Measurements from ENCODE around the gene SH3BP2. TPM values are rescaled to one million over a fixed set of nuclear protein-coding genes. Genes with fewer than 3 reads are reported as not detected.
A peak's percentile ranks its signal among the peaks of the same experiment; 100 is the strongest.

Gene SH3BP2
- total RNA-seq, 1 donor from 2014 or later, result 64.3 TPM

DNA sequence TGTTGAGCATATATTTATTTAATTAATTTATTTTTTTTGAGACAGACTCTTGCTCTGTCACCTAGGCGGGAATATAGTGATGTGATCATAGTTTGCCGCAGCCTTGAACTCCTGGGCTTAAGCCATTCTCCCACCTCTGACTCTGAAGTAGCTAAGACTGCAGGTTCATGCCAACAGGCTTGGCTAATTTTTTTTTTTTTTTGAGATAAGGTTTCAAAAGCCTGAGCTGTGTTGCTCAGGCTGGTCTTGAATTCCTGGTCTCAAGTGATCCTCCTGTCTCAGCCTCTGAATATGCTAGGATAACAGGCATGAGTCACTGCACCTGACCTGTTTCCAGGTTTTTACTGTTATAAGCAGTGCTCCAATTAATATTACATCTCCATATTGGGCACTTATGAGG is 55.6 kb downstream of the SH3BP2 start:
- intact Hi-C loops (cut with micrococcal nuclease), result loop anchor here (5.0 kb wide), 2 partner anchors 36 to 101 kb away; no protein-coding TSS in a partner anchor
- peaks cover 58% of the 10 kb centered on the region for H3K4me1 Mint-ChIP-seq (ENCODE audit: low read depth)
- H3K36me3 Mint-ChIP-seq (ENCODE audit: low read depth), result peaks cover 23% of the 10 kb centered on the region
- H3K27me3 Mint-ChIP-seq (ENCODE audit: low read depth), result no peaks in the 10 kb centered on the region
- no peak for DNase-seq (ENCODE audit: low spot score)
- H3K27ac Mint-ChIP-seq, result no peak overlapping the region
- no peaks in the 10 kb centered on the region for H3K9me3 Mint-ChIP-seq
- H3K4me3 Mint-ChIP-seq (ENCODE audit: low read depth), result no peak overlapping the region

GRCh38 chr4:2849267-2850152 is 56.6 kb downstream of the SH3BP2 start:
- no peak overlapping the region for H3K27ac Mint-ChIP-seq
- peaks cover 58% of the 10 kb centered on the region for H3K4me1 Mint-ChIP-seq (ENCODE audit: low read depth)
- intact Hi-C loops (cut with micrococcal nuclease), result loop anchor here (5.0 kb wide), 2 partner anchors 37 to 102 kb away; no protein-coding TSS in a partner anchor
- H3K27me3 Mint-ChIP-seq (ENCODE audit: low read depth), result no peaks in the 10 kb centered on the region
- DNase-seq (ENCODE audit: low spot score), result no peak
- H3K4me3 Mint-ChIP-seq (ENCODE audit: low read depth), result no peak overlapping the region
- no peaks in the 10 kb centered on the region for H3K9me3 Mint-ChIP-seq
- peaks cover 33% of the 10 kb centered on the region for H3K36me3 Mint-ChIP-seq (ENCODE audit: low read depth)

GRCh38 chr4:2850966-2851798 is 58.3 kb downstream of the SH3BP2 start:
- H3K4me1 Mint-ChIP-seq (ENCODE audit: low read depth), result peaks cover 47% of the 10 kb centered on the region
- intact Hi-C loops (cut with micrococcal nuclease), result no loop called here
- H3K4me3 Mint-ChIP-seq (ENCODE audit: low read depth), result peak overlapping the region; percentile 30

GRCh38 chr4:2852481-2852921 is 59.6 kb downstream of the SH3BP2 start:
- Mint-ChIP-seq H3K27me3 (ENCODE audit: low read depth) (no peaks in the 10 kb centered on the region), H3K9me3 (no peaks in the 10 kb centered on the region), H3K27ac (no peak overlapping the region), H3K4me3 (ENCODE audit: low read depth) (peak overlapping the region; percentile 2), H3K4me1 (ENCODE audit: low read depth) (peaks cover 47% of the 10 kb centered on the region), H3K36me3 (ENCODE audit: low read depth) (peaks cover 38% of the 10 kb centered on the region)
- intact Hi-C loops (cut with micrococcal nuclease), result no loop called here
- DNase-seq (ENCODE audit: low spot score), result no peak

More at GRCh38 chr4:2850966-2851798, 58.3 kb downstream of the SH3BP2 start:
- H3K9me3 Mint-ChIP-seq, result no peaks in the 10 kb centered on the region
- DNase-seq (ENCODE audit: low spot score), result no peak
- H3K36me3 Mint-ChIP-seq (ENCODE audit: low read depth), result peaks cover 37% of the 10 kb centered on the region
- peak overlapping the region; percentile 58 for H3K27ac Mint-ChIP-seq
- no peaks in the 10 kb centered on the region for H3K27me3 Mint-ChIP-seq (ENCODE audit: low read depth)

- Mint-ChIP-seq H3K9me3 (no peaks in the 10 kb centered on the region), H3K4me1 (ENCODE audit: low read depth) (peaks cover 57% of the 10 kb centered on the region), H3K36me3 (ENCODE audit: low read depth) (peaks cover 59% of the 10 kb centered on the region), H3K27me3 (ENCODE audit: low read depth) (no peaks in the 10 kb centered on the region), H3K27ac (no peak overlapping the region), H3K4me3 (ENCODE audit: low read depth) (no peak overlapping the region)
- no peak for DNase-seq (ENCODE audit: low spot score)
- intact Hi-C loops (cut with micrococcal nuclease), result no loop called here
Observed at GRCh38 chr4:2855584-2855983, 62.7 kb downstream of the SH3BP2 start.

DNA sequence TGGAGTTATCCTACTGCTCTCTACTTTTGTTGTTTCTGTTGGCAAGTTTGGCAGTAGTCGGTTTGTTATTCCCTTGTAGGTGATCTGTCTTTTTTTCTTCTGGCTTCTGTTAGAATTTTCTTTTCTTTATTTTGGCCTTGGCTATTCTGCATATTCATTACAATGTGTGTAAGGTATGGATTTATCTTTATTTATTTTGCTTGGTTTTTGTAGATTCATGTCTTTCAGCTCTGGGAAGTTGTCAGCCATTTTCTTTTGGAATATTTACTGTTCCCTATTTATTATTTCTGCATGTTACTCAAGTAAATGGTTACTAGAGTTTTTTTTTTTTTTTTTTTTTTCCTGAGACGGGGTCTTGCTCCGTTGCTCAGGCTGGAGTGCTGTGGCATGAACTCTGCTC is 63.4 kb downstream of the SH3BP2 start:
- Mint-ChIP-seq H3K4me3 (ENCODE audit: low read depth) (no peak overlapping the region), H3K9me3 (no peaks in the 10 kb centered on the region), H3K27ac (no peak overlapping the region), H3K27me3 (ENCODE audit: low read depth) (no peaks in the 10 kb centered on the region), H3K4me1 (ENCODE audit: low read depth) (peaks cover 57% of the 10 kb centered on the region), H3K36me3 (ENCODE audit: low read depth) (peaks cover 59% of the 10 kb centered on the region)
- no peak for DNase-seq (ENCODE audit: low spot score)
- intact Hi-C loops (cut with micrococcal nuclease), result no loop called here

- Mint-ChIP-seq H3K27ac (no peak overlapping the region), H3K4me3 (ENCODE audit: low read depth) (no peak overlapping the region), H3K27me3 (ENCODE audit: low read depth) (no peaks in the 10 kb centered on the region), H3K9me3 (no peaks in the 10 kb centered on the region), H3K36me3 (ENCODE audit: low read depth) (peaks cover 59% of the 10 kb centered on the region), H3K4me1 (ENCODE audit: low read depth) (peaks cover 54% of the 10 kb centered on the region)
- intact Hi-C loops (cut with micrococcal nuclease), result no loop called here
- DNase-seq (ENCODE audit: low spot score), result no peak
Observed at GRCh38 chr4:2857349-2857927, 64.6 kb downstream of the SH3BP2 start.

- Mint-ChIP-seq H3K27ac (no peak overlapping the region), H3K9me3 (no peaks in the 10 kb centered on the region), H3K27me3 (ENCODE audit: low read depth) (no peaks in the 10 kb centered on the region), H3K4me3 (ENCODE audit: low read depth) (no peak overlapping the region), H3K4me1 (ENCODE audit: low read depth) (peaks cover 55% of the 10 kb centered on the region), H3K36me3 (ENCODE audit: low read depth) (peaks cover 53% of the 10 kb centered on the region)
- no peak for DNase-seq (ENCODE audit: low spot score)
- intact Hi-C loops (cut with micrococcal nuclease), result no loop called here
Observed at GRCh38 chr4:2858451-2859217, 65.7 kb downstream of the SH3BP2 start.

- intact Hi-C loops (cut with micrococcal nuclease), result no loop called here
- Mint-ChIP-seq H3K4me3 (ENCODE audit: low read depth) (no peak overlapping the region), H3K4me1 (ENCODE audit: low read depth) (peaks cover 57% of the 10 kb centered on the region)
Observed at GRCh38 chr4:2859514-2859913, 66.6 kb downstream of the SH3BP2 start.

GRCh38 chr4:2860391-2861348 is 67.8 kb downstream of the SH3BP2 start:
- peaks cover 60% of the 10 kb centered on the region for H3K4me1 Mint-ChIP-seq (ENCODE audit: low read depth)
- peaks cover 34% of the 10 kb centered on the region for H3K36me3 Mint-ChIP-seq (ENCODE audit: low read depth)
- H3K4me3 Mint-ChIP-seq (ENCODE audit: low read depth), result no peak overlapping the region
- H3K27me3 Mint-ChIP-seq (ENCODE audit: low read depth), result no peaks in the 10 kb centered on the region
- intact Hi-C loops (cut with micrococcal nuclease), result no loop called here
- no peak overlapping the region for H3K27ac Mint-ChIP-seq
- no peak for DNase-seq (ENCODE audit: low spot score)
- no peaks in the 10 kb centered on the region for H3K9me3 Mint-ChIP-seq

More at GRCh38 chr4:2859514-2859913, 66.6 kb downstream of the SH3BP2 start:
- Mint-ChIP-seq H3K27ac (no peak overlapping the region), H3K36me3 (ENCODE audit: low read depth) (peaks cover 44% of the 10 kb centered on the region), H3K27me3 (ENCODE audit: low read depth) (no peaks in the 10 kb centered on the region), H3K9me3 (no peaks in the 10 kb centered on the region)
- DNase-seq (ENCODE audit: low spot score), result no peak

- intact Hi-C loops (cut with micrococcal nuclease), result no loop called here
- H3K4me3 Mint-ChIP-seq (ENCODE audit: low read depth), result no peak overlapping the region
- no peaks in the 10 kb centered on the region for H3K27me3 Mint-ChIP-seq (ENCODE audit: low read depth)
- no peak for DNase-seq (ENCODE audit: low spot score)
- peaks cover 28% of the 10 kb centered on the region for H3K36me3 Mint-ChIP-seq (ENCODE audit: low read depth)
- H3K4me1 Mint-ChIP-seq (ENCODE audit: low read depth), result peaks cover 62% of the 10 kb centered on the region
- no peak overlapping the region for H3K27ac Mint-ChIP-seq
- H3K9me3 Mint-ChIP-seq, result no peaks in the 10 kb centered on the region
Observed at GRCh38 chr4:2861631-2862436, 68.9 kb downstream of the SH3BP2 start.

Measured in activated T-helper 2 cell treated with anti-CD3 and anti-CD28 coated beads, Interferon-gamma antibody, Interleukin-2, Interleukin-4, amounts not matched to agents 10 μg/mL and 5 μg/mL and 100 μg/mL, durations not matched to agents 14 hours and 24 hours and 36 hours (primary cell).